Measurements from ENCODE around the gene HYAL1. TPM values are rescaled to one million over a fixed set of nuclear protein-coding genes. Genes with fewer than 3 reads are reported as not detected.

Gene HYAL1
- total RNA-seq, 1 experiment from 2014 or later = 0.37 TPM

GRCh38 chr3:50271314-50271936 is 31.9 kb downstream of the HYAL1 start:
- CTCF ChIA-PET = no interaction called here

GRCh38 chr3:50270422-50271224 is 32.8 kb downstream of the HYAL1 start:
- H3K9me3 ChIP-seq (ENCODE audit: low read depth, low read length, poor library complexity, severe bottlenecking) = no peaks in the 10 kb centered on the region

More at GRCh38 chr3:50271314-50271936, 31.9 kb downstream of the HYAL1 start:
- intact Hi-C loops (cut with micrococcal nuclease; ENCODE audit: unreplicated experiment) = no loop called here
- peaks cover 4% of the 10 kb centered on the region for H3K27me3 ChIP-seq (replicated peaks; ENCODE audit: insufficient read depth, low read depth, low read length, poor library complexity)
- H3K27ac ChIP-seq (ENCODE audit: low read depth, low read length, poor library complexity, severe bottlenecking) = no peak overlapping the region
- H3K4me1 ChIP-seq (ENCODE audit: insufficient read depth, low read length, poor library complexity, severe bottlenecking) = peaks cover 6% of the 10 kb centered on the region
- no TSS peak for BruUV-seq (replicated peaks)
- no peaks in the 10 kb centered on the region for H3K36me3 ChIP-seq (ENCODE audit: insufficient read depth, low read length, poor library complexity, severe bottlenecking)
- H3K9me3 ChIP-seq (ENCODE audit: low read depth, low read length, poor library complexity, severe bottlenecking) = no peaks in the 10 kb centered on the region
- POLR2A ChIA-PET (ENCODE audit: low non-redundant PET) = no interaction called here
- no peak for DNase-seq (ENCODE audit: low spot score)
- H3K4me3 ChIP-seq (ENCODE audit: low read depth, low read length, poor library complexity, severe bottlenecking) = no peak overlapping the region
- TF ChIP-seq, protein P1, sequence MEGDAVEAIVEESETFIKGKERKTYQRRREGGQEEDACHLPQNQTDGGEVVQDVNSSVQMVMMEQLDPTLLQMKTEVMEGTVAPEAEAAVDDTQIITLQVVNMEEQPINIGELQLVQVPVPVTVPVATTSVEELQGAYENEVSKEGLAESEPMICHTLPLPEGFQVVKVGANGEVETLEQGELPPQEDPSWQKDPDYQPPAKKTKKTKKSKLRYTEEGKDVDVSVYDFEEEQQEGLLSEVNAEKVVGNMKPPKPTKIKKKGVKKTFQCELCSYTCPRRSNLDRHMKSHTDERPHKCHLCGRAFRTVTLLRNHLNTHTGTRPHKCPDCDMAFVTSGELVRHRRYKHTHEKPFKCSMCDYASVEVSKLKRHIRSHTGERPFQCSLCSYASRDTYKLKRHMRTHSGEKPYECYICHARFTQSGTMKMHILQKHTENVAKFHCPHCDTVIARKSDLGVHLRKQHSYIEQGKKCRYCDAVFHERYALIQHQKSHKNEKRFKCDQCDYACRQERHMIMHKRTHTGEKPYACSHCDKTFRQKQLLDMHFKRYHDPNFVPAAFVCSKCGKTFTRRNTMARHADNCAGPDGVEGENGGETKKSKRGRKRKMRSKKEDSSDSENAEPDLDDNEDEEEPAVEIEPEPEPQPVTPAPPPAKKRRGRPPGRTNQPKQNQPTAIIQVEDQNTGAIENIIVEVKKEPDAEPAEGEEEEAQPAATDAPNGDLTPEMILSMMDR (conservative IDR thresholded peaks at IDR 0.05; ENCODE audit: low read depth, low read length) = no peak
- no peak for TF ChIP-seq EZH2 (IDR thresholded peaks at IDR 0.05; ENCODE audit: borderline replicate concordance, low read depth, low read length, poor library complexity, severe bottlenecking)

DNA sequence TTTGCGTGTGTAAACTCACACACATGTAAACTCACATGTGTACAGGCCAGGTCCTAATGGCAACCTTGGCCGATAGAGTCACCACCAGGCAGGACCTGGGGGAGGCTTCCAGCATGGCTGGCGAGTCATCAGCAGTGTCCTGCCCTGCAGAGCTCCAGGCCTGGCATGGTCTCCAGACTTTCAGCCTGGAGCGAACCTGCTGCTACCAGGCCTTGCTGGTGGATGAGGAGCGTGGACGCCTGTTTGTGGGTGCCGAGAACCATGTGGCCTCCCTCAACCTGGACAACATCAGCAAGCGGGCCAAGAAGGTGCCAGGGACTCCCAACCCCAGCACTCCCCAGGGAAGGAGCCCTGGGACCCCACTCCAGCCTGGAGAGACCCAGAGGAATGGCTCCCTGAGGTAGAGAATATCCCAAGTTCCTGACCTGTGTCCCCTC is 33.4 kb downstream of the HYAL1 start:
- intact Hi-C loops (cut with micrococcal nuclease; ENCODE audit: unreplicated experiment) = loop anchor here (10.0 kb wide), 1 partner anchor 145 kb away; no protein-coding TSS in a partner anchor
- TF ChIP-seq, protein P1 (conservative IDR thresholded peaks at IDR 0.05; ENCODE audit: low read depth, low read length) = no peak
- TF ChIP-seq EZH2 (IDR thresholded peaks at IDR 0.05; ENCODE audit: borderline replicate concordance, low read depth, low read length, poor library complexity, severe bottlenecking) = no peak
- H3K9me3 ChIP-seq (ENCODE audit: low read depth, low read length, poor library complexity, severe bottlenecking) = no peaks in the 10 kb centered on the region
- no TSS peak for BruUV-seq (replicated peaks)
- no peak overlapping the region for H3K27ac ChIP-seq (ENCODE audit: low read depth, low read length, poor library complexity, severe bottlenecking)
- ChIA-PET POLR2A (ENCODE audit: low non-redundant PET) (no interaction called here), CTCF (no interaction called here)
- no peaks in the 10 kb centered on the region for H3K36me3 ChIP-seq (ENCODE audit: insufficient read depth, low read length, poor library complexity, severe bottlenecking)
- DNase-seq (ENCODE audit: low spot score) = no peak
- no peak overlapping the region for H3K4me3 ChIP-seq (ENCODE audit: low read depth, low read length, poor library complexity, severe bottlenecking)
- H3K27me3 ChIP-seq (replicated peaks; ENCODE audit: insufficient read depth, low read depth, low read length, poor library complexity) = peaks cover 4% of the 10 kb centered on the region
- H3K4me1 ChIP-seq (ENCODE audit: insufficient read depth, low read length, poor library complexity, severe bottlenecking) = peaks cover 11% of the 10 kb centered on the region

More at GRCh38 chr3:50270422-50271224, 32.8 kb downstream of the HYAL1 start:
- no TSS peak for BruUV-seq (replicated peaks)
- no peak for DNase-seq (ENCODE audit: low spot score)
- ChIA-PET POLR2A (ENCODE audit: low non-redundant PET) (no interaction called here), CTCF (no interaction called here)
- H3K4me3 ChIP-seq (ENCODE audit: low read depth, low read length, poor library complexity, severe bottlenecking) = no peak overlapping the region
- peaks cover 4% of the 10 kb centered on the region for H3K27me3 ChIP-seq (replicated peaks; ENCODE audit: insufficient read depth, low read depth, low read length, poor library complexity)
- TF ChIP-seq, protein P1 (conservative IDR thresholded peaks at IDR 0.05; ENCODE audit: low read depth, low read length) = no peak
- TF ChIP-seq EZH2 (IDR thresholded peaks at IDR 0.05; ENCODE audit: borderline replicate concordance, low read depth, low read length, poor library complexity, severe bottlenecking) = no peak
- H3K36me3 ChIP-seq (ENCODE audit: insufficient read depth, low read length, poor library complexity, severe bottlenecking) = no peaks in the 10 kb centered on the region
- peaks cover 6% of the 10 kb centered on the region for H3K4me1 ChIP-seq (ENCODE audit: insufficient read depth, low read length, poor library complexity, severe bottlenecking)
- intact Hi-C loops (cut with micrococcal nuclease; ENCODE audit: unreplicated experiment) = no loop called here
- H3K27ac ChIP-seq (ENCODE audit: low read depth, low read length, poor library complexity, severe bottlenecking) = no peak overlapping the region

Measured in A673 (cell line).